SK-N-MC (cell line): ENCODE measurements around the gene MYO5B.

ENCODE experiments used
- EZH2 ChIP-seq: fragments of 200-600 bp; sonication (generic); IDR thresholded peaks from one replicate; pipeline ENCODE4 v1.6.1; 2017; ENCODE audit warnings: antibody characterized with exemption
- FOXP2 ChIP-seq: optimal IDR thresholded peaks from 2 replicates; pipeline ENCODE3; 2011; ENCODE audit warnings: mild to moderate bottlenecking, moderate library complexity; ENCODE audit not compliant: insufficient read depth; ENCODE audit errors: extremely low read length, control extremely low read depth
- POLR2AphosphoS5 ChIP-seq: IDR thresholded peaks from 2 replicates; pipeline ENCODE4 v1.6.1; 2012; ENCODE audit warnings: mild to moderate bottlenecking, low read depth, low read length, borderline replicate concordance

GRCh38 chr18:50096766-50097435, 98.0 kb downstream of the MYO5B start:
- TF ChIP-seq FOXP2 (no peak), EZH2 (no peak), POLR2AphosphoS5 (no peak)
